Keratinocyte (primary cell): ENCODE results near the gene CGB2.

Experiments
- CTCF ChIP-seq, 3 experiments: IDR thresholded peaks in 1 of 3; conservative IDR thresholded peaks in 1 of 3; optimal IDR thresholded peaks in 1 of 3; 2 replicates in 2 of 3; 3 replicates in 1 of 3; pipeline versions ENCODE3 to v1.5.1; 2011; ENCODE audit warnings: low read length in 3 of 3, mild to moderate bottlenecking in 3 of 3, moderate library complexity in 2 of 3, control low read depth in 1 of 3, inconsistent platforms in 1 of 3; ENCODE audit not compliant: insufficient read depth in 2 of 3; ENCODE audit errors: extremely low read depth in 1 of 3
- EZH2 ChIP-seq: IDR thresholded peaks from one replicate; pipeline ENCODE4 v1.6.1; 2012; ENCODE audit warnings: inconsistent platforms, mild to moderate bottlenecking, low read length, moderate library complexity

- TF ChIP-seq CTCF (optimal IDR thresholded peaks at IDR 0.05 in 1 of 3, IDR thresholded peaks at IDR 0.05 in 1 of 3, conservative IDR thresholded peaks at IDR 0.05 in 1 of 3; ENCODE audit: extremely low read depth in 1 of 3, insufficient read depth in 2 of 3, low read length in 3 of 3) = peak; percentile 80 to 99 (median 82)
- no peak for TF ChIP-seq EZH2
Observed at GRCh38 chr19:48993175-48994034, 38.3 kb upstream of the CGB2 start, which contains the start of the genes GYS1 and RUVBL2.
